Femur (tissue), 1 donor: ENCODE data around the gene ABCC2.
"Not testable (repeated sequence)": the region's sequence is repeated elsewhere in the genome, so short reads cannot be mapped to it uniquely, and the experiment has no call there.

Source experiments
- DNase-seq: peaks from one replicate; pipeline ENCODE4 v3.0.0-alpha.2; 2017

ABCC2 gene

DNA sequence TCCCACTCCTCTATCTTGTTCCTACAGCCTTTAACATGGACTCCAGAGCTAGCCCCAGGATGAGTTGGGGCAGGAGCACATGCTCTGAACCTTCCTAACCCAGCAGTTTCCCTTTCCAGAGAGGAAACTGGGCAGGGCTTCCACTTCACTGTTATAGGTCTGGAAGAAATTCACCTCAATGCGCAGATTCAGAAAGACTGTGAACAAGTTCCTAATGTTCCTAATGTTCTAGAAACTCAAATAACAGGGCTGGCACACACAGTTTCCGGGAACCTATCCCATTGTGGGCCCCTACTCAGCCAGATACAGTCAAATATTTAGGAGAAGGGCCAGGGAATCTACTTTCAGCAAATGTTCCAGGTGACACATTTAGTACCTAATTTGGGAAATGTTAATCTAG lies 29.7 kb downstream of the ABCC2 start:
- no peak for DNase-seq

DNA sequence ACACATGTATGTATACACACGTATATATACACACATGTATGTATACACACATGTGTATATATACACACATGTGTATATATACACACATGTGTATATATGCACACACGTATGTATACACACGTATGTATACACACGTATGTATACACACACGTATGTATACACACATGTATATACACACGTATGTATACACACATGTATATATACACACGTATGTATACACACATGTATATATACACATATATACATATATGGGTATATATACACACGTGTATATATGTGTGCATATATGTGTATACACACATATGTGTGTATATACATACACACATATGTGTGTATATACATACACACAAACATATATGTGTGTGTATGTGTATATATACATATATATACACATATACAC lies 31.7 kb downstream of the ABCC2 start:
- DNase-seq: no peak

DNA sequence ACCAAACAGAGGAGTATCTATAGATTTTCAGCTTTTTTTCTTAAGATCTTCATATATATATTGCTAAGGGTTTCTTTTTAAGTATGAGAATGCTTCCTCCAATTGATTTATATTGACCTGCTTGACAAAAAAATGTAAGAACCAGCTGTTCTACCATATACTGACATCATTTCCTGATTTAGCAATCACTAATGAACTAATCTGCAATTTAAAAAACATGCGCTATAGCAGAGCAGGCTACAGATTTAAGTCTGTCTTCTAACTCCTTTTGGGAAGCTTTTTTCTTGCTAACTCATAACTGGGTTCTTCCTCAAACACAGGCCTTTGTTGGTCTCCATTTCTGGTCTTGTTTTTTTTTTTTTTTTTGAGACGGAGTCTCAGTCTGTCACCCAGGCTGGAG lies 33.2 kb downstream of the ABCC2 start:
- no peak for DNase-seq

DNA sequence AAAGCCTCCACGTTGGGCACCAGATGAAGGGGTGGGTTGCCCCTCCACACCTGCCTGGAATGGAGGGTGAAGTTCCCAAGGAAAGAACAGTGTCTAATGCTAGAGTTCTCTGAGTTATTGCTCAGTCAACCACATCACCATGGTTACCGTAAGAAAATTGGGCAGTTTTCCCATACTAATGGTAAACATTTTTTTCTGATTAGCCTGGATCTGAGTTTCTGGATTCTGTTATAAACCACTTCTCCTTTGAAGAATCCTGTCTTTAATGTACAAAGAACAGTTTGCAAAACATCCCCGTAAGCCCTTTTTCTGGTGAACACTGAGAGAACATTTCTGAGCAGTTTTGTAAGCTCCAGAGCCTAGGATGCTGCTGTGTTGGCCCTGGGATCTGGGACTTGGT lies 45.5 kb downstream of the ABCC2 start:
- no peak for DNase-seq

DNA sequence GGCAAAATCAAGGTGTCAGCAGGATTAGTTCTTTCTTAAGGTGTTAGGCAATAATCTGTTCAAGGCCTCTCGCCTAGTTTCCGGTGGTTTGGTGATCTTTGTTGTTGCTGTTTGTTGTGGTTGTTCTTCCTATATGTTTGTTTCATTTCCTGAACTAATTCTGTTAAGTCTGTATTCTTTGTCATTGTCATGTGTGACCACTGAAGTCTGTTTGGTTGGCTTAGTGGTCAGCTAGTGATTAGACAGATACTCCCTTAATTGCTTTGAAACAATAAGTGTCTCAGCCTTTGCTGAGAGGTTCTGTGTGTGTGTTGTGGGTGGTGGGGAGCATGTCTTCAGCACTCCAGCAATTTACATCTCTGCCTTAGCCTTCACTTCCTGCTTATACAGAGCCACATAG lies 46.0 kb downstream of the ABCC2 start:
- no peak for DNase-seq

DNA sequence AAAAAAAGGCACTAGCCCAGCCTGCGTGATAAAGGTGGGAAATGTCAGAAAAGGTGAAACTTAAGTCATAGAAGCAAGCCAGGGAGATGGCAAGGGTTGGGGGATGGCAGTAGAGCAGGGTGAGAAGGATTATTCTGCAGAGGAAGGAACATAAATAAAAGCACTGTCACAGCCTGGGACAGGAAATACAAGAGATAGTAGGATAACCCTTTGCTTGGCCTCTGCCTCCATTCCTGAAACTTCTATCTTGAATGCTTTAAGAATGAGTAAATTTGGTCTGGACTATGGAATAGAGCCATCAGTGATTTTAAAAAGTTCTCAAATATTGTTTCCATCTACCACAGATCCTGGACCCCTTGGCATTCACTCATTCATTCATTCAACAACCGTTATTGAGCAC lies 50.0 kb downstream of the ABCC2 start:
- no peak for DNase-seq

DNA sequence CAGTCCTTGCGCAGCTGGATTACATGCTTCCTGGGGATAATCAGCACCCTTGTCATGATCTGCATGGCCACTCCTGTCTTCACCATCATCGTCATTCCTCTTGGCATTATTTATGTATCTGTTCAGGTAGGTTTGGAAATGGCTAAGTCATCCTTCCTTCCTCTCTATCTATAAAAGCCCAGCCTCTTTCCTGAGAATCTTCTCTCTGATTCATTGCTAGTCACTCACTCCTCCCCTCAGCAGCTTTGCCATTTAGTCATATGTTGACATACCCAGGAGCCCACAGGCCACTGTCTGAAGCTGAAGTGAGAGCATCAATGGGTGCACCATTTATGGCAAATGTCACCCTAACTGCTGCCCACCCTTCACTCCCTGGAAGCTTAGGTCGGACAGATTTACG lies 52.0 kb downstream of the ABCC2 start:
- DNase-seq: no peak

DNA sequence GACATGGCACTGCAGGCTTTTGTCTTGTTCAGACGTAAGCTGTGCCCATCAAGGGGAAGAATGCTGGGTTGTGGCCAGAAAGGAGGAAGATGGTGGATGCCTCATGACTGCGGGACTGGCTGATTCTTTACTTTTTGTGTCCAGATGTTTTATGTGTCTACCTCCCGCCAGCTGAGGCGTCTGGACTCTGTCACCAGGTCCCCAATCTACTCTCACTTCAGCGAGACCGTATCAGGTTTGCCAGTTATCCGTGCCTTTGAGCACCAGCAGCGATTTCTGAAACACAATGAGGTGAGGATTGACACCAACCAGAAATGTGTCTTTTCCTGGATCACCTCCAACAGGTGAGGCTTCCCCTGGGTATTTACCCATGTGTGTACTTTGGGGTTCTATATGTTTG lies 53.5 kb downstream of the ABCC2 start:
- DNase-seq: no peak

DNA sequence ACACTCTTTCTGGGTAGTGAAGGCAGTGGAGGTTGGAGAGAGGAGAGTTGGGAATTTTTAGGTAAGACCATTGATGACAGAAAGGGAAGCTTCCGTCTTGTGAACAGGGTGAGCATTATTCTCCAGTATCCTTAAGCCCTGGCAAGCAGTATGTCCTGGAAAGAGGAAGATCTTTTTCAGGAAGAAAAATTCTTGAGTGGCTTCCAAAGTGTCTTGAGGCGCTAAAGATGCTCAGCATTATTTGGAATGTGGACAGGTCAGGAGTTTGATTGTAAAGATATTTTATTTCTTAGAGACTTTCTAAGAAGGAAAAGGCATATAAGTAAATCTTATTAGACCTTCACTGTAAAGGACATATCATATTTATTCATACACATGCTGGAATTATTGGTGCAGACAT lies 54.3 kb downstream of the ABCC2 start:
- DNase-seq: no peak

DNA sequence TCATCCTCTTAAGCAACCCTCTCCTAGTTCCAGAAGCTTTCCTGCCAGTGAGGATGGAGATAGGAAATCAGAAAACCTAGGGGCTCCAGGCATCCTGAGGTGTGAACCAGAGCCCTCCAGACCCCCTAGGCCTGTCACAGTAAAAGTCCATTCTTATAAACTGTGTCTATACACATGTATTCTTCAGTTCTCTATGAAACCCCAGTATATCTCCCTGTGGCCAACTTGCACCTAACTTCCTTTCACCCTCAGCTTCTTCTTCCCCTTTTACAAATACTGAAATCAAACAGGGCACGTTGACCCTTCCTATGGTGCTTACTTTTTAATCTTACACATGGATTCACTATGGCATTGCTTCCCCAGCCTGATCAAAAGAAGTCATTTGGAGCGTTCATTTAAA lies 58.4 kb downstream of the ABCC2 start:
- not testable (repeated sequence) for DNase-seq

DNA sequence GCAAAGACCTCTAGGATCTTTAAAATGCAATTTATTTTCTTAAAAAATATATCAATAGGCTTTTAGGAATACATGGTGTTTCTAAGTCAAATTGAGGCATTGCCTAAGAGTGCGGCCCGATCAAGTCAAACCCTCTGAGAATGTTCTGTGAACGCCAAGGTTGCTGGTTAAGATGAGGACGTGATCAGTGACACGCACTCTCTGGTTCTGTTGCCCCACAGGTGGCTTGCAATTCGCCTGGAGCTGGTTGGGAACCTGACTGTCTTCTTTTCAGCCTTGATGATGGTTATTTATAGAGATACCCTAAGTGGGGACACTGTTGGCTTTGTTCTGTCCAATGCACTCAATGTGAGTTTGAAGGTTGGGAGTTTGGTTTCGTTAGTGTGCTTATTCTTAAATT lies 59.3 kb downstream of the ABCC2 start:
- DNase-seq: no peak

DNA sequence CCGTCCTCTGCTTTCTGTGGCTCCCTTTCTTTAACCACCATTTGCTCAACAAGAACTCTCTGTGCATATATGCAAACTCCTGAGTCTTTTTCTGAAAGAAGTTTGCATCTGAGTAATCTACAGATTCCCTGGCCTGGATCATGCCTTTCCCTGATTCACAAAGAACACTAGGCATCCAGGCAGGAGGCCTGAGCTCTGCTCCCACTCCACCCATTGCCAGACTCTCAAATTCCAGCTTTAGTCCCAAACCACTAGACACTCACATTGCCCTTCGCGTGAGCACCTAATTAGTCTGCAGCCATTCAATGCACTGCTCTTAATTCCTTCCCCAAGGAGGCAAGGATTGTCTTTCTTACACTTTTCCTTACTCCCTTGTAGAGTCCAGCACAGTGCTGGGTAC lies 60.9 kb downstream of the ABCC2 start:
- no peak for DNase-seq

DNA sequence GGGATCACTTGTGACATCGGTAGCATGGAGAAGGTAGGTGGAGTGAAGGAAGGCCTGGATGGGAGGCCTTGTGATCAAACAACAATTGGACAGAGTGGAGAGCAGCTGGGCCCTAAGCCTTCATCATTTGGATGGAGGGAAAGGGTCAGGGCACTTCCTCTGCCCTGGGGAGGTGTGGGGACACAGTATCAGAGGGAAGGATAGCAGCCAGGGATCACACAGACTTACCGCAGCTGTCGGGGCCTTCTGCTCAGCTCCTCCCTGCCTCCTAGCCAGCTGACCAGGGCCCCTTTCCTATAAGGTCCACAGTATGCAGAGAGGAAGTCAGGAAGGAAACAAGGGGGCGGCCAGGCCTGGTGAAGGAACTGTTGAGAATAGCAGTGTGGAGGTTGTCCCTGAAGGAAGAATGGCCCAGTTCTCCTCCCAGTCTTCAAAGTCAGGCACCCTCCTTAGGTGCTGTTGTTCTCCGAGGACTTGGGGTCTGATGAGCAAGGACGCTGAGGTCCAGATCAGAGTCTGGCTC lies 62.1 kb downstream of the ABCC2 start:
- no peak for DNase-seq

DNA sequence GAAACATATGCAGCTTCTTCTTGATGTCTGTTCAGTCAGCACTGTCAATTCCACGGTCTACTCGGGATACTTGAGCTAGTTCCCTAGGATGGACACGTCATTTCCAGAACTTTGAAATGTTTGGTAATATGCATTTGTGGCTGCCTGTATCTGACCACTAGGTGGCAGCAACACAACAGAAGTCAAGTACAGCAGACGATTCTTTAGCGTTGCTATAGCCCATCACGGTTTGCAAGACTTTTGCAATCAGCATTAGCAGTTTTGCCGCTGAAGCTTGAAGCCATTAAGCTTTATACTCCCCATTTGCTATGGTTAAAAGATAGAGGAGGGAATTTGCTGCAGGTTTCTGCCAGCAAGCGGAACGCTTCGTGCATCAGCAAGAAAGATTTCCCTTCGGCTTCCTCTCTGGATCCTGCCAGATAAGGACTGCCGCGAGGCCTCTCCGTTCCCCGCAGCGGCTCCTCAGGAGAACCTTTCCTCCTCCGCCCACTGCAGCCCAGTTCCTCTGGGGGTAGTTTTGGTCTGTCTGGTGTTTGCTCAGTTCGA lies 63.5 kb downstream of the ABCC2 start:
- DNase-seq: peak; percentile 83

DNA sequence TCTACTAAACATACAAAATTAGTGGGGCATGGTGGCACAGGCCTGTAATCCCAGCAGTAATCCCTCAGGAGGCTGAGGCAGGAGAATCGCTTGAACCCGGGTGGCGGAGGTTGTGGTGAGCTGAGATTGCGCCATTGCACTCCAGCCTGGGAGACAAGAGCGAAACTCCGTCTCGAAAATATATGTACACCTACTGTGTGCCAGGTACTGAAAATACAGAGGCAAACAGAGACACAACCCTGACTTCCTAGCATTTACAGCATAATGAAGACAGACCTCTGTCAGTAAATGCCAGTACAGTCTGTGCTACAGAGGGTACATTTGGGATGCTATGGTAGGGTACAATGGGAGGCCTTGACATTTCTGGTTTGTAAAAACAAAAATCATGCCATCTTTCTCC lies 66.6 kb downstream of the ABCC2 start:
- no peak for DNase-seq

DNA sequence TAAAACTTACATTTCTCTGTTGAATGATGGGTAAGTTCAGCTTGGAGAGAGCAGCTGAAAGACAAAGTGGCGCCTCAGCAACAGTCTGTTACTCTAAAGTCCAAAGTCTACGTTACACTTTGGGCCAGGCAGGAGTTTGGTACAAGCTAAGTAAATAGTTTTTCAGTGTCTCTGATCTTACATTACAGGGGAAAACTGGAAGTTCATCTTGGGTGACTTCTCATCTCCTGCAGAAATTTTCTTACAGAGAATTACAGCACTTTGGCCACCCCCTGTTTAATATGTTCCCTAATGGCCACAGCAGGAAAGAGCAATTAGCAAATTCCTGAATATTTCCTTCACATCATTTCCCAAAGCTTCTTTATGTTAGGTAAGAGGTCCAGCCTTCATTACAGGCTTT lies 67.1 kb downstream of the ABCC2 start:
- no peak for DNase-seq

DNA sequence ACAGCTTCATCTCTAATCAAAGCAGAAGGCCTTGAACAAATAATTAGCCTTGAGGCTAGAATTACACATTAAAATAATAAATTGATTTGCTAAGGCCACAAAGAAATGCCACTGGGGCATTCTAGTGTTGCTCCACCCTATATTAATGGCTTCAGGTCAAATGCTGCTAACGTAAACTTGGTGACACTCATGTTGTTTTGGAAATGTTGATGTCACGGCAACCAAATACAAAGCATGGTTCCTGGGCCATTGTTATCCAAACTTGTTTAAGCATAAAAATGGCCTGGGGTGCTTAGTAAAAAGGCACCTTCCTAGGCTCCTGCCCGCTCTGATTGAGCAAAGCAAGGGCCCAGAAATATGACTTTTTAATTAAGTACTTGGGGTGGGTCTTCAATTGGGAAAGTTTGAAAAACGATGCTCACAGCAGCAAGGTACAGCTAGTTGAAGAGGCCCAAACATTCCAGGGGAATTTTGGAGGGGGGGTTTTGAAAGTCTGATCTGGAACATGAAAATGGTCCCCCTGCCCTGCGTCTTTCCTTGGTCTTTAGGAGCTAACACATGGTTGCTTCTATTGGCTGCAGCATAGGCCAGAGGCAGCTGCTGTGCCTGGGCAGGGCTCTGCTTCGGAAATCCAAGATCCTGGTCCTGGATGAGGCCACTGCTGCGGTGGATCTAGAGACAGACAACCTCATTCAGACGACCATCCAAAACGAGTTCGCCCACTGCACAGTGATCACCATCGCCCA lies 67.8 kb downstream of the ABCC2 start:
- DNase-seq: no peak

DNA sequence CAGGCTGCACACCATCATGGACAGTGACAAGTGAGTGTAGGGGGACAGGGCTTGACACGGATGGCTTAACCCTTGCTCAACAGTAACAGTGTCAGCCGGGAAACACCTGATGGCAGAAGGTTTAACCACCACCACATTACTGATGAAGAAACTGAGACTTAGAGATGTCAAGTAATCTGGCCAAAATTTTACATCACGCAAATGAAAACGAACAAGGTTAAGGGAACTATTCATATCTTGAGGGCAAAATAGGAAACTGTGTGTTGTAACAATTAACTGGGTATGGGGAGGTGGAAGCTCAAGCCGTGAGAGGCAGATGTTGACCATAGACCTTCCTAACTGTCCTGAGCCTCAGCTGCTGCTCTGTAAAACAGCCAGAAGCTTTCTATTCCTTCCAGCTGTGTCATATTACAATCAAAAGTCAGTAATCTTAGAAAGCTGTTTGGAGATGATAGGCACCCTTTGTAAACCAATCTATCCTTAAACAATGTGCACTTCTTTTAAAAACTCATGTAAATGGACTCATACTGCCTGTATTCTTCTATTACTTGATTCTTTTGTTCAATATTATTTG lies 68.4 kb downstream of the ABCC2 start:
- DNase-seq: no peak

DNA sequence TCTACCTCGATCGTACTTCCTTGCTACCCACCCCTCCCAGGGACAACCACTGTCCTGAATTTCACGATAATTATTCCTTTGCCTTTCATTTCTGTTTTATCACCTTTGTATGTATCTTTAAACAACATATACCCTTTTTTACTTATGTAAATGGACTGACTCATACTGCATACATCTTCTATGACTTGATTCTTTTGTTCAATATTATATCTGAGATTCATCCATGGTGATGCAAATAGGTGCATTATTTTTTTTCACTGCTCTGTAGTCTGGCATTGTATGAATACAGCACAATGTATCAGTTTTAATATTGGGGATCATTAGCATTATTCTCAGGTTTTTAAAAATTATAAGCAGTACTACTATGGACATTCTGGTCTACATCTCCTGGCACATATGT lies 69.4 kb downstream of the ABCC2 start:
- DNase-seq: no peak

DNA sequence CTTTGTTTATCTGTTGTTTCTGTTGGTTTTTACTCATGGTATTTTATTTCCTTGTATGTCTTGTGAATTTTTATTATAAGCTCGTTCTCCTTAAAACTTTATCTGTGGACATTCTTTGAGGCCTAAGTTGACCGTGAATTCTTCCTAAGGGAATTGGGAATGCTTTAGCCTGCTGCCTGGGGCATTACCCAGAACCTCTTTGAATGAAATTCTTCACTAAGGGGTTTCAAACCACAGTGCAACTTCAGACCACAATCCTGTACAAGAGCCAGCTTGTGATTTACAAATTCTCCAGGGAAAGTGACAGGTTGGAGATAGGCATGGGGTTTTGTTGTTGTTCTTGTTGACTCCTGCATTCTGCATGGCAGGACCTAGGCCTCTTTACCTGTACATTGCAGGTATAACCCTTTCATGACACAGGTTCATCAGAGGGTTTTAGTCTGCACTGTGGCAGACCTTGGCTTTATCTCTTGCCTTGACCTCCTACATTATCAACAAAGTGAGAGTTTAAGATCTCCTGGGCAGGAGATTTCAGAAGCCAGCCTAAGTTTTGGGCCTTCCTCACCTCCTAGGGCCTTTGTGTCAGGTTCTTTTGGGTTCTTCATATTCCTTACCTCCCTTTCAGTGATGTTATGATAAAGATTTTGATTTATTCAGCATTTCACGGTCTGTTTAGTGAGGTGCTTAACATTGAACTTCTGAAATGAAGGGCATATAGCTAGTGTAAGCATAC lies 70.2 kb downstream of the ABCC2 start:
- DNase-seq: no peak

DNA sequence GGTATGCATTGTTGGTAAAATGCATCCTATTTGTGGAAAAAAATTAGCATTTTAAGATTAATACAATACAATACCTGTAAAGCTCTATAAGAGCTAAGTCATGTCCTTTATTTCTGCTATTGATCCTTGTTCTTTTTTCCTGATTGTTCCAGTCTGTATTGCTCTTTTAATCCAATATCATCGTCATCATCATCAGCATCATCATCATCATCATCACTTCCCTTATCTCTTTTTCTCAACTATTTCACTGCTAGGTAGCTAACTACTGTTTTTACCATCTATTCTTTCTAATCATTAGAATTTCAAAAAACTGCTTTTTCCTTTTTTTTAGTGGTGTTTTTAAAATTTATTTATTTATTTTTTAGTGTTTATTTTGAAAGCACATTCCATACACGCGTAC lies 71.2 kb downstream of the ABCC2 start:
- no peak for DNase-seq

DNA sequence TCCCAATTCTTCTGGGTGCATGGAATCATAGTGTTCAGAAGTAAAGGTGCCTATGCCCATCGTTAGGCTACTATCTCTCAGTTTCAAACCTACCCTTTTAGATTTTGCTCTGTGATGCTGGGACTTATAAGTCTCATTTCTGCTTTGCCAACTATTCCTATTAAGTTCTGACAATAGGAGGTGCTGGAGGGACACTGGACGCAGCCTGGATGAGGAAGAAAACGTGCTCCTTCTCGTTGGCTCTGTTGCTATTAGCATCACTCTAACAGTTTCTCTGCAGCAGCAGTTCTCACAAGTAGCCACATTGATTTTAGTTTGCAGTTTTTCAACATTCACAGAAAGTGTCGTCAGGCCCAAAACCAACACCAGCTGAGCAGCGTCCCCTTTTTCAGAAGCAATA lies 72.4 kb downstream of the ABCC2 start:
- DNase-seq: peak; percentile 64

DNA sequence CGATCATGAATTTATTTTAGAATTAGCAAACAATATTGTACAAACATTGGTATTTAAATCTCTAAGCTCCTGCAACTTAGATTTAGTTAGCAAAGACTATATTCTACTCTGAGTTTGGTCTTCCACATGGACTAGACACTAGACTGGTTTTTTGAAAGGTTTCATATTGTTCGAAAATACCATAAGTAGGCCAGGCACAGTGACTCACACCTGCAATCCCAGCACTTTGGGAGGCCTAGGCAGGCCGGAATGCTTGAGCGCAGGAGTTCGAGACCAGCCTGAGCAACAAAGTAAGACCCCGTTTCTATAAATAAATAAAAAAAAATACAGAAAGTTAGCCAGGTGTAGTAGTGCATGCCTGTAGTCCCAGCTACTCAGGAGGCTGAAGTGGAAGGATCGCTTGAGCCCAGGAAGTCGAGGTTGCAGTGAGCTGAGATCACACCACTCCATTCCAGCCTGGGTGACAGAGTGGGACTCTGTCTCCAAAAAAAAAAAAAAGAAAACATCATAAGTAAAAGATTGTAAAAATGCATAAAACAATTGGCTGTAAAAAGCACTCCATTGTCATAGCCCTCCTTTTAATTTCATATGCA lies 73.1 kb downstream of the ABCC2 start:
- no peak for DNase-seq

DNA sequence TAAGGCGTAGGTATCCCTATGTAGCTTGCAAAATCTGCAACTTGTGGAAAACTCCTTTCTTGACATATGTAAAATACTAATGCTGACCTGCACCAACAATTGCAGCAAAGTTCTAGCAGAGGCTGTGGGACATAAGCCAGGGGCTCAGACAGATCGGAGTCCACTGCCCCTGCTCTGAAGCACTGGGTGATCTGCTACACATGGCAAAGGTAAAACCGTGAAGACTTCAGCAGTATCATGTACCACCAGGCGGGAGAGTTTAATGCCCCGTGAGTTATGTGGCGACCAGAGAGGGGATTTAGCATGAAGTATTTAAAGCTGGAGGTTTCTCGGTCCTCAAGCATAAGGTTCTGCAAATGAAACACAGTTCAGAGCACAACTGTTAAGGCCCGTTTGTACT lies 76.4 kb downstream of the ABCC2 start:
- no peak for DNase-seq
